Epithelial cell of prostate (primary cell): ENCODE data around the gene DDR1.
A peak's percentile ranks its signal among the peaks of the same experiment; 100 is the strongest.

Experiments
- DNase-seq: peaks from one replicate; pipeline ENCODE4 v3.0.0-alpha.2; 2011; ENCODE audit warnings: low read depth, low spot score
- H3K27ac ChIP-seq: fragments of 450-650 bp; 2 replicates; pipeline ENCODE4 v1.5.1; 2017; ENCODE audit warnings: mild to moderate bottlenecking

The DDR1 gene

GRCh38 chr6:30879684-30880427 lies 4.5 kb upstream of the DDR1 start:
- H3K27ac ChIP-seq: no peak overlapping the region
- no peak for DNase-seq

GRCh38 chr6:30880698-30881252 lies 3.5 kb upstream of the DDR1 start:
- DNase-seq: no peak
- no peak overlapping the region for H3K27ac ChIP-seq

- peak overlapping the region; percentile 99 for H3K27ac ChIP-seq
- no peak for DNase-seq
Observed at GRCh38 chr6:30881392-30882203, 2.7 kb upstream of the DDR1 start.

GRCh38 chr6:30882204-30882758 lies 2.0 kb upstream of the DDR1 start:
- no peak for DNase-seq
- H3K27ac ChIP-seq: peak overlapping the region; percentile 99

GRCh38 chr6:30882759-30883684 lies 1.3 kb upstream of the DDR1 start:
- DNase-seq: no peak
- peak overlapping the region; percentile 99 for H3K27ac ChIP-seq

GRCh38 chr6:30884521-30885480 lies 482 bp downstream of the DDR1 start:
- DNase-seq: no peak
- peak overlapping the region; percentile 99 for H3K27ac ChIP-seq

- DNase-seq: no peak
- peak overlapping the region; percentile 99 for H3K27ac ChIP-seq
Observed at GRCh38 chr6:30885481-30885998, 1.2 kb downstream of the DDR1 start.

- H3K27ac ChIP-seq: peak overlapping the region; percentile 99
- no peak for DNase-seq
Observed at GRCh38 chr6:30885999-30886896, 1.9 kb downstream of the DDR1 start.

GRCh38 chr6:30886897-30887255 lies 2.6 kb downstream of the DDR1 start:
- peak overlapping the region; percentile 99 for H3K27ac ChIP-seq
- no peak for DNase-seq

- H3K27ac ChIP-seq: peak overlapping the region; percentile 99
- DNase-seq: no peak
Observed at GRCh38 chr6:30887901-30888815, 3.8 kb downstream of the DDR1 start.

GRCh38 chr6:30888816-30889495 lies 4.6 kb downstream of the DDR1 start:
- no peak for DNase-seq
- H3K27ac ChIP-seq: peak overlapping the region; percentile 99

- no peak for DNase-seq
- H3K27ac ChIP-seq: peak overlapping the region; percentile 99
Observed at GRCh38 chr6:30889496-30889885, 5.2 kb downstream of the DDR1 start.

GRCh38 chr6:30889921-30890645 lies 5.8 kb downstream of the DDR1 start:
- DNase-seq: no peak
- H3K27ac ChIP-seq: peak overlapping the region; percentile 99

- no peak for DNase-seq
- H3K27ac ChIP-seq: peak overlapping the region; percentile 99
Observed at GRCh38 chr6:30890646-30891449, 6.5 kb downstream of the DDR1 start.

- no peak for DNase-seq
Observed at GRCh38 chr6:30891450-30891723, 7.1 kb downstream of the DDR1 start.

More at GRCh38 chr6:30891450-30891723, 7.1 kb downstream of the DDR1 start:
- H3K27ac ChIP-seq: no peak overlapping the region
